H1 (cell line): Measurements from ENCODE around the gene PARP1. TPM values are rescaled to one million over a fixed set of nuclear protein-coding genes. Genes with fewer than 3 reads are reported as not detected.

Source experiments
- ASH2L ChIP-seq: fragments of 200-600, 300-600 bp; sonication (generic); IDR thresholded peaks from one replicate; pipeline ENCODE4 v1.7.1; 2017; ENCODE audit warnings: low read length
- BCL11A ChIP-seq, 2 experiments: IDR thresholded peaks; one replicate each; pipeline ENCODE4 v1.6.1; 2011; ENCODE audit warnings: low read depth in 2 of 2, low read length in 2 of 2, mild to moderate bottlenecking in 2 of 2
- CHD7 ChIP-seq: fragments of 300-600 bp; sonication (generic); IDR thresholded peaks from 2 replicates; pipeline ENCODE4 v1.7.1; 2012; ENCODE audit warnings: low read length, moderate library complexity, mild to moderate bottlenecking, inconsistent platforms; ENCODE audit not compliant: insufficient replicate concordance
- EZH2 ChIP-seq: fragments of 200-600 bp; sonication (generic); IDR thresholded peaks from 2 replicates; pipeline ENCODE4 v1.7.1; 2012; ENCODE audit warnings: low read depth, mild to moderate bottlenecking, moderate library complexity, low read length, inconsistent platforms; ENCODE audit not compliant: severe bottlenecking
- HDAC2 ChIP-seq, 2 experiments: fragments of 300-600 bp in 1 of 2; sonication (generic) in 1 of 2; IDR thresholded peaks; 2 replicates each; pipeline ENCODE4 v1.6.1; 2011 to 2012; ENCODE audit warnings: low read depth in 2 of 2, low read length in 2 of 2, mild to moderate bottlenecking in 2 of 2, moderate library complexity in 2 of 2, borderline replicate concordance in 1 of 2, inconsistent platforms in 1 of 2
- KDM1A ChIP-seq: fragments of 200-600, 300-600 bp; sonication (generic); IDR thresholded peaks from 2 replicates; pipeline ENCODE4 v1.7.1; 2016; ENCODE audit warnings: mild to moderate bottlenecking, low read length, borderline replicate concordance
- RXRA ChIP-seq: IDR thresholded peaks from 2 replicates; pipeline ENCODE4 v1.6.1; 2011; ENCODE audit warnings: low read depth, mild to moderate bottlenecking, low read length, moderate library complexity; ENCODE audit not compliant: insufficient read depth
- TBP ChIP-seq: IDR thresholded peaks from 2 replicates; pipeline ENCODE4 v1.6.1; 2011; ENCODE audit warnings: low read depth, low read length, improper control_type of control experiment
- TCF12 ChIP-seq: IDR thresholded peaks from 2 replicates; pipeline ENCODE4 v1.6.1; 2011; ENCODE audit warnings: low read depth, mild to moderate bottlenecking, low read length
- YY1 ChIP-seq: IDR thresholded peaks from 2 replicates; pipeline ENCODE4 v1.6.1; 2011; ENCODE audit warnings: low read depth, mild to moderate bottlenecking, low read length
- polyA plus RNA-seq, 7 experiments: library from polyadenylated mRNA; depleted of rRNA in 3 of 7; stranded (reverse) in 5 of 7; unstranded in 2 of 7; fragments of >200 nt in 5 of 7; fragments of 200-250 nt in 2 of 7; gene quantifications; 1 replicate in 5 of 7; 2 replicates in 1 of 7; 4 replicates in 1 of 7; pipeline versions ENCODE4 v1.2.1 to v1.2.3, GENCODE V29; 2011 to 2013; ENCODE audit warnings: missing spikeins in 2 of 7, mixed read lengths in 2 of 7
- total RNA-seq: library from RNA; stranded (reverse); fragmentation: NEBNext Ultra II Directional; extraction: Animal tissue kit (Norgen Biotek cat#: 25700); gene quantifications from 2 replicates; pipeline ENCODE4 v1.2.1, GENCODE V29; 2021
- TF ChIP-seq, protein P1 (sequence below): IDR thresholded peaks from 2 replicates; pipeline ENCODE4 v1.6.1; 2011; ENCODE audit warnings: low read depth, mild to moderate bottlenecking, low read length; ENCODE audit not compliant: insufficient read depth

The PARP1 gene
- total and polyA plus RNA-seq, 2 of the 8 experiments (the other 6 are each of a cell fraction or from before 2014, with no cell fraction given), result 416 to 441 TPM

DNA sequence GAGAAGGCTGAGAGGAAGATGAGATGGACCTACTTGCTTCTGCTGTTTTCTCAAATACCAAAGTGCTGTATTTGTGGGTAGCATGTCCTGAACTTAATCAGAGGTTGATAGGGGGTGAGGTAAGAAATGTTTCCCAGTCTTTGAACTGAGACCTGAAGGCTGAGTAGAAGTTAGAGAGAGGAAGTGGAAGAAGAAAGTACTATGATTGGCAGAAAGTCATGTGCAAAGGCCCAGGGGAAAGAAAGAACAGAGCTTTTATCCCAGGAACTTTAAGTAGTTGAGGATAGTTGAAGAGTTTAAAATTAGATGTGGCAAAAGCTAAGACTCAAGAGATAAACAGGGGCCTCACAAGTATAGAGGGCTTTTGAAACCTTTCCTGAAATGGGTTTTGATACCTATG, 83.4 kb downstream of the PARP1 start (continued):
- TF ChIP-seq CHD7 (no peak), YY1 (no peak), BCL11A (IDR thresholded peaks at IDR 0.05; ENCODE audit: low read depth in 2 of 2, low read length in 2 of 2) (no peak), TCF12 (no peak), HDAC2 (IDR thresholded peaks at IDR 0.05; ENCODE audit: borderline replicate concordance in 1 of 2, low read depth in 2 of 2, low read length in 2 of 2) (no peak), RXRA (no peak), TBP (no peak), ASH2L (no peak), KDM1A (no peak), EZH2 (no peak)
- TF ChIP-seq, protein P1, sequence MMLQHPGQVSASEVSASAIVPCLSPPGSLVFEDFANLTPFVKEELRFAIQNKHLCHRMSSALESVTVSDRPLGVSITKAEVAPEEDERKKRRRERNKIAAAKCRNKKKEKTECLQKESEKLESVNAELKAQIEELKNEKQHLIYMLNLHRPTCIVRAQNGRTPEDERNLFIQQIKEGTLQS, result no peak
